CD4-positive, alpha-beta T cell treated with Interleukin-10 for 1 hour (primary cell): ENCODE measurements around the gene MCRS1.
"Not testable (repeated sequence)": the region's sequence is repeated elsewhere in the genome, so short reads cannot be mapped to it uniquely, and the experiment has no call there.

Source experiments
- DNase-seq: peaks from one replicate; pipeline ENCODE4 v3.0.0-alpha.2; 2020

MCRS1 gene

DNA sequence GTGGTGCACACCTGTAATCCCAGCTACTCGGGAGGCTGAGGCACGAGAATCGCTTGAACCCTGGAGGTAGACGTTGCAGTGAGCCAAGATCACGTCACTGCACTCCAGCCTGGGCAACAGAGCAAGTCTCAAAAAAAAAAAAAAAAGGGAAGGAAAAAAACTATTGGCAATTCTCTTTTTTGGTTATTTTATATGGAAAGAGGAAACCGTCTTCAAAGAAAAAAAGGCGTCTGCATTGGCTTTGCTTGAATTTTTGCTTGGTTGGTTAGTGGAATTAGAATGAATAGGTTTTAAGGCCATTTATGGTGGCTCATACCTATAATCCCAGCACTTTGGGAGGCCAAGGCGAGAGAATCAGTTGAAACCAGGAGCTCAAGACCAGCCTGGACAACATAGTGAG, 58.3 kb downstream of the MCRS1 start:
- DNase-seq: not testable (repeated sequence)
